Fibroblast of lung (primary cell): Measurements from ENCODE around the gene OR8D4. TPM values are rescaled to one million over a fixed set of nuclear protein-coding genes. Genes with fewer than 3 reads are reported as not detected.

Experiments
- DNase-seq, 2 donors: peaks; one replicate each; pipeline versions ENCODE4 v3.0.0 to v3.0.0-alpha.2; 2010; ENCODE audit warnings: low read depth in 2 of 2
- H2AFZ ChIP-seq: 2 replicates; pipeline ENCODE4 v1.5.1; 2012; ENCODE audit warnings: low read length, control low read depth, inconsistent platforms
- H3K27ac ChIP-seq: 2 replicates; pipeline ENCODE4 v1.5.1; 2011; ENCODE audit warnings: low read length, control low read depth; ENCODE audit not compliant: insufficient read depth
- H3K27me3 ChIP-seq: 2 replicates; pipeline ENCODE4 v1.5.1; 2011; ENCODE audit warnings: mild to moderate bottlenecking, low read length; ENCODE audit not compliant: control insufficient read depth, insufficient read depth
- H3K36me3 ChIP-seq: 2 replicates; pipeline ENCODE4 v1.5.1; 2011; ENCODE audit warnings: low read length; ENCODE audit not compliant: control insufficient read depth, insufficient read depth
- H3K4me1 ChIP-seq: 2 replicates; pipeline ENCODE4 v1.5.1; 2011; ENCODE audit warnings: low read length; ENCODE audit not compliant: control insufficient read depth, insufficient read depth; ENCODE audit errors: extremely low read depth
- H3K4me2 ChIP-seq: 2 replicates; pipeline ENCODE4 v1.5.1; 2011; ENCODE audit warnings: low read length, control low read depth; ENCODE audit not compliant: insufficient read depth; ENCODE audit errors: extremely low read depth
- H3K4me3 ChIP-seq, 4 experiments: fragments of 200-600 bp in 1 of 4; sonication (generic) in 1 of 4; replicated peaks in 1 of 4; 2 replicates each; pipeline ENCODE4 v1.5.1; 2011 to 2016; ENCODE audit warnings: low read length in 4 of 4, low read depth in 3 of 4, mild to moderate bottlenecking in 3 of 4, control low read depth in 2 of 4, inconsistent platforms in 1 of 4, mixed read lengths in 1 of 4; ENCODE audit not compliant: insufficient read depth in 1 of 4; ENCODE audit errors: control extremely low read depth in 1 of 4
- H3K79me2 ChIP-seq: 2 replicates; pipeline ENCODE4 v1.5.1; 2012; ENCODE audit warnings: mild to moderate bottlenecking, low read length, inconsistent platforms; ENCODE audit not compliant: control insufficient read depth, insufficient read depth
- H3K9ac ChIP-seq: 2 replicates; pipeline ENCODE4 v1.5.1; 2011; ENCODE audit warnings: mild to moderate bottlenecking, low read length, control low read depth; ENCODE audit not compliant: insufficient read depth
- H3K9me3 ChIP-seq: 2 replicates; pipeline ENCODE4 v1.5.1; 2012; ENCODE audit warnings: low read depth, low read length; ENCODE audit not compliant: control insufficient read depth, insufficient read depth
- H4K20me1 ChIP-seq: 2 replicates; pipeline ENCODE4 v1.5.1; 2011; ENCODE audit warnings: low read length; ENCODE audit not compliant: control insufficient read depth, insufficient read depth; ENCODE audit errors: extremely low read depth
- EZH2 ChIP-seq: IDR thresholded peaks from 2 replicates; pipeline ENCODE4 v1.5.1; 2012; ENCODE audit warnings: low read length, control low read depth, mild to moderate bottlenecking; ENCODE audit errors: missing control alignments
- polyA plus RNA-seq, 2 donors: library from polyadenylated mRNA; depleted of rRNA in 1 of 2; stranded (reverse) in 1 of 2; unstranded in 1 of 2; fragments of >200 nt; gene quantifications; 2 replicates each; pipeline ENCODE4 v1.2.1, GENCODE V29; 2011 to 2012; ENCODE audit warnings: missing spikeins in 1 of 2
- total RNA-seq: library from RNA; depleted of rRNA; stranded (reverse); fragments of >200 nt; gene quantifications from 2 replicates; pipeline ENCODE4 v1.2.1, GENCODE V29; 2014
- TF ChIP-seq, protein P1 (sequence below), 2 donors: IDR thresholded peaks in 1 of 2; conservative IDR thresholded peaks in 1 of 2; 1 replicate in 1 of 2; 2 replicates in 1 of 2; pipeline ENCODE4 v1.5.1; 2011 to 2012; ENCODE audit warnings: low read length in 2 of 2, control low read depth in 1 of 2, inconsistent platforms in 1 of 2, low read depth in 1 of 2, mild to moderate bottlenecking in 1 of 2

OR8D4 gene
- total and polyA plus RNA-seq, 2 donors (not counting 1 experiment from before 2014, with no cell fraction given): not detected

DNA sequence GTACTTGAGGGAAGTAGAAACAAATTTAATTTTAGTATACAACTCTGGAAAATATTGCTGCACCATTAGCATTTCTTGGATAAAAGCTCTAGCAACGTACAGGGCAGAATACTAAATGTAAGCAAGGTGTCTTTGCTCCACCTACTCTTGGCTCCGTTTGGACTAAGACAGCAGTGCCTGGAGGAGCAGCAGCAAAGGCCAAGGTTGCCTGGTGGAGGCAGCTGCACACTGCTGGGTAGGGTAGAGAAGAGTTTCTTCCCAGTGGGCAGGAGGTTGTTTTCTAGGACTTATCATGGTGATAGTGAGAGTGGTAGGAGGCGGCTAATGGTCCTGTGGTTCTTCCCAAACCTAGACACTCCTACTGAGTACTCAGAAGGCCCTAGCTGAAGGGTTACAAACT is 2.2 kb upstream of the OR8D4 start:
- Histone ChIP-seq H4K20me1 (no peaks in the 10 kb centered on the region), H3K4me3 (no peak overlapping the region), H3K27me3 (no peaks in the 10 kb centered on the region), H3K79me2 (no peaks in the 10 kb centered on the region), H3K9ac (no peak overlapping the region), H3K36me3 (no peaks in the 10 kb centered on the region), H3K27ac (no peak overlapping the region), H3K9me3 (no peaks in the 10 kb centered on the region), H3K4me2 (no peak overlapping the region), H3K4me1 (no peaks in the 10 kb centered on the region), H2AFZ (no peak overlapping the region)
- DNase-seq: no peak
- TF ChIP-seq EZH2: no peak
- TF ChIP-seq, protein P1, sequence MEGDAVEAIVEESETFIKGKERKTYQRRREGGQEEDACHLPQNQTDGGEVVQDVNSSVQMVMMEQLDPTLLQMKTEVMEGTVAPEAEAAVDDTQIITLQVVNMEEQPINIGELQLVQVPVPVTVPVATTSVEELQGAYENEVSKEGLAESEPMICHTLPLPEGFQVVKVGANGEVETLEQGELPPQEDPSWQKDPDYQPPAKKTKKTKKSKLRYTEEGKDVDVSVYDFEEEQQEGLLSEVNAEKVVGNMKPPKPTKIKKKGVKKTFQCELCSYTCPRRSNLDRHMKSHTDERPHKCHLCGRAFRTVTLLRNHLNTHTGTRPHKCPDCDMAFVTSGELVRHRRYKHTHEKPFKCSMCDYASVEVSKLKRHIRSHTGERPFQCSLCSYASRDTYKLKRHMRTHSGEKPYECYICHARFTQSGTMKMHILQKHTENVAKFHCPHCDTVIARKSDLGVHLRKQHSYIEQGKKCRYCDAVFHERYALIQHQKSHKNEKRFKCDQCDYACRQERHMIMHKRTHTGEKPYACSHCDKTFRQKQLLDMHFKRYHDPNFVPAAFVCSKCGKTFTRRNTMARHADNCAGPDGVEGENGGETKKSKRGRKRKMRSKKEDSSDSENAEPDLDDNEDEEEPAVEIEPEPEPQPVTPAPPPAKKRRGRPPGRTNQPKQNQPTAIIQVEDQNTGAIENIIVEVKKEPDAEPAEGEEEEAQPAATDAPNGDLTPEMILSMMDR (conservative IDR thresholded peaks at IDR 0.05 in 1 of 2, IDR thresholded peaks at IDR 0.05 in 1 of 2; ENCODE audit: low read depth in 1 of 2, low read length in 2 of 2): no peak

DNA sequence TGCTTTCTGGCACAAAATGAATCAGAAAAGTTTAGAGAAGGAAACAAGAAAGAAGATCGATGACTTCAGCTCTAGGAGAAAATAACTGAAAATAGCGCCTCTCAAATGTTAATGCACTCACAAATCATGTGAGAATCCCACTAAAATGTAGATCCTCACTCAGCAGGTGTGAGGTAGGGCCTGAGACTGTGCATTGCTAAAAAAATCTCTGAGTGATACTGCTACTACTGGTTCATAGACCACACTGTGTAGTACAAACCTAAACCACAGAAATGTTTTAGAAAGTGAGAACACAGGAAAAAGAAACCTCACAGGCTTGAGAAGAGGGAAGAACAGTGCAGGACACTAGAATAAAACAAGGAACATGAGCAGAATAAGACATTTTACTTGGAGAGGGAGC is 2.0 kb downstream of the OR8D4 start:
- TF ChIP-seq, protein P1 (conservative IDR thresholded peaks at IDR 0.05 in 1 of 2, IDR thresholded peaks at IDR 0.05 in 1 of 2; ENCODE audit: low read depth in 1 of 2, low read length in 2 of 2): no peak
- TF ChIP-seq EZH2: no peak
- H3K27ac ChIP-seq: no peak overlapping the region
- no peak for DNase-seq

DNA sequence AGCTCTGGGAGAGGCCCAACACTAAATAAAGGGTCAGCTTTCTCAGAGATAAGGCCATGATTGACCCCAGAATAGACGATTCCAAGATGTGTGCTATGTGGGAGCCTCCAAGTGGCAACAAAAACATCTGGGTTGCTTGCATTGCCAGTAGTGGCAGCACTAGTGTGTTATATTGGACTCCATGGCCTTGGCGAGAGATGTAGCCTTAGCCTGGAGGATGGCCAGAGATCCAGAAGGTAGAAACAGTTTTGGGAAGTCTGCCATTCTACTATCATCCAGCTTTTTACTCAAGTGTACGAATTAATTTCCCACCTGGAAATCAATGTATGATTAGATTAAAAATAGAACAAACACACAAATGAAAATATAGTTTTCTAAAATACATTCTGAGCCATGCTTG is 3.0 kb downstream of the OR8D4 start:
- no peak for DNase-seq
- Histone ChIP-seq H2AFZ (no peak overlapping the region), H3K36me3 (no peaks in the 10 kb centered on the region)

More for the DNA sequence above, 2.0 kb downstream of the OR8D4 start:
- H3K27me3 ChIP-seq: no peaks in the 10 kb centered on the region
- no peaks in the 10 kb centered on the region for H3K36me3 ChIP-seq
- H4K20me1 ChIP-seq: no peaks in the 10 kb centered on the region
- no peak overlapping the region for H3K9ac ChIP-seq
- no peak overlapping the region for H2AFZ ChIP-seq
- no peak overlapping the region for H3K4me3 ChIP-seq
- no peaks in the 10 kb centered on the region for H3K79me2 ChIP-seq
- no peaks in the 10 kb centered on the region for H3K4me1 ChIP-seq
- H3K4me2 ChIP-seq: no peak overlapping the region
- H3K9me3 ChIP-seq: no peaks in the 10 kb centered on the region

More for the DNA sequence above, 3.0 kb downstream of the OR8D4 start:
- H3K9me3 ChIP-seq: no peaks in the 10 kb centered on the region
- no peaks in the 10 kb centered on the region for H3K4me1 ChIP-seq
- H3K9ac ChIP-seq: no peak overlapping the region
- H3K79me2 ChIP-seq: no peaks in the 10 kb centered on the region
- no peak overlapping the region for H3K4me2 ChIP-seq
- H4K20me1 ChIP-seq: no peaks in the 10 kb centered on the region
- no peak overlapping the region for H3K4me3 ChIP-seq
- no peaks in the 10 kb centered on the region for H3K27me3 ChIP-seq
- H3K27ac ChIP-seq: no peak overlapping the region
- TF ChIP-seq, protein P1 (conservative IDR thresholded peaks at IDR 0.05 in 1 of 2, IDR thresholded peaks at IDR 0.05 in 1 of 2; ENCODE audit: low read depth in 1 of 2, low read length in 2 of 2): no peak
- TF ChIP-seq EZH2: no peak
